K562 (cell line): ENCODE measurements around the gene NOL12. TPM values are rescaled to one million over a fixed set of nuclear protein-coding genes. Genes with fewer than 3 reads are reported as not detected.
A peak's percentile ranks its signal among the peaks of the same experiment; 100 is the strongest.

ENCODE experiments used
- ATAC-seq: fragments of 200-7000 bp; cut with Tn5 transposase; 3 replicates; pipeline ENCODE4 v1.9.1; 2020; ENCODE audit warnings: moderate library complexity
- BruUV-seq: library from RNA; stranded (reverse); fragments of 400-500 nt; replicated peaks from 2 replicates; lab custom pipeline; 2021; lab: Mats Ljungman, UMichigan
- CTCF ChIA-PET: fragments of 300-600 bp; formaldehyde crosslinking; extraction: SDS; loops from one replicate; lab custom pipeline; 2021; ENCODE audit warnings: low intra/inter-chr PET ratio; lab: Yijun Ruan, JAX
- POLR2A ChIA-PET: fragments of 300-600, 350-650 bp; sonication (Branson Sonifier 250); formaldehyde crosslinking; extraction: SDS; loops from one replicate; lab custom pipeline; 2021; ENCODE audit warnings: antibody characterized with exemption, inconsistent platforms; lab: Yijun Ruan, JAX
- DNase-seq, 4 experiments: peaks; one replicate each; pipeline versions ENCODE4 v3.0.0 to v3.0.0-alpha.2; 2011 to 2018; ENCODE audit warnings: low spot score in 3 of 4, mixed read lengths in 3 of 4; ENCODE audit errors: extremely low read depth in 1 of 4
- FAIRE-seq: peaks from 2 replicates; lab custom pipeline; 2011; peaks lifted over from hg19 to GRCh38; lab: Jason Lieb, UNC
- H2AFZ ChIP-seq: 2 replicates; pipeline ENCODE4 v1.6.0; 2011; ENCODE audit warnings: low read depth, low read length, control low read depth, inconsistent platforms
- H3K27ac ChIP-seq: fragments of 200-600 bp; 3 replicates; pipeline ENCODE4 v1.8.0; 2011; ENCODE audit warnings: low read depth, mild to moderate bottlenecking, control low read depth, inconsistent platforms, low read length, moderate library complexity, mixed read lengths; ENCODE audit errors: extremely low read depth
- H3K27me3 ChIP-seq, 2 experiments: fragments of 300-600 bp in 1 of 2; 2 replicates in 1 of 2; 3 replicates in 1 of 2; pipeline versions ENCODE4 v1.6.0 to v1.8.0; 2011; ENCODE audit warnings: inconsistent platforms in 2 of 2, low read length in 2 of 2, mild to moderate bottlenecking in 1 of 2, mixed read lengths in 1 of 2, moderate library complexity in 1 of 2; ENCODE audit not compliant: control insufficient read depth in 2 of 2, insufficient read depth in 2 of 2
- H3K36me3 ChIP-seq: fragments of 300-600 bp; 3 replicates; pipeline ENCODE4 v1.8.0; 2011; ENCODE audit warnings: mild to moderate bottlenecking, low read length, inconsistent platforms; ENCODE audit not compliant: control insufficient read depth, insufficient read depth
- H3K4me1 ChIP-seq, 2 experiments: fragments of 200-600 bp in 1 of 2; replicated peaks in 1 of 2; 2 replicates in 1 of 2; 3 replicates in 1 of 2; pipeline versions ENCODE4 v1.5.1 to v1.8.0; 2011; ENCODE audit warnings: inconsistent platforms in 2 of 2, low read length in 2 of 2, mild to moderate bottlenecking in 1 of 2, mixed read lengths in 1 of 2, moderate library complexity in 1 of 2; ENCODE audit not compliant: control insufficient read depth in 2 of 2, insufficient read depth in 2 of 2
- H3K4me2 ChIP-seq: 2 replicates; pipeline ENCODE4 v1.6.1; 2011; ENCODE audit warnings: low read length, control low read depth, inconsistent platforms, mixed read lengths; ENCODE audit not compliant: insufficient read depth
- H3K4me3 ChIP-seq: fragments of 200-600 bp; sonication (generic), shearing (Covaris generic); 2 replicates; pipeline ENCODE4 v1.5.1; 2016; ENCODE audit warnings: control low read depth, inconsistent platforms
- H3K79me2 ChIP-seq: fragments of 200-600 bp; 3 replicates; pipeline ENCODE4 v1.8.0; 2011; ENCODE audit warnings: low read length, inconsistent platforms; ENCODE audit not compliant: control insufficient read depth, insufficient read depth
- H3K9ac ChIP-seq, 2 experiments: 2 replicates each; pipeline versions ENCODE4 v1.6.0 to v1.6.1; 2011; ENCODE audit warnings: low read depth in 2 of 2, low read length in 2 of 2, control low read depth in 1 of 2, inconsistent platforms in 1 of 2, mild to moderate bottlenecking in 1 of 2, mixed read lengths in 1 of 2; ENCODE audit not compliant: insufficient read depth in 1 of 2
- H3K9me1 ChIP-seq: one replicate; pipeline ENCODE4 v1.6.0; 2011; ENCODE audit warnings: inconsistent platforms, mild to moderate bottlenecking, low read length, moderate library complexity; ENCODE audit not compliant: control insufficient read depth, insufficient read depth
- H3K9me3 ChIP-seq: replicated peaks from 2 replicates; pipeline ENCODE4 v1.5.1; 2011; ENCODE audit warnings: low read depth, low read length, inconsistent platforms; ENCODE audit not compliant: control insufficient read depth, insufficient read depth
- H4K20me1 ChIP-seq: replicated peaks from 2 replicates; pipeline ENCODE4 v1.6.1; 2011; ENCODE audit warnings: low read length, inconsistent platforms, mixed read lengths; ENCODE audit not compliant: control insufficient read depth, insufficient read depth
- COPS2 ChIP-seq: fragments of 450-650 bp; conservative IDR thresholded peaks from 2 replicates; pipeline ENCODE4 v1.6.1; 2016; ENCODE audit warnings: mild to moderate bottlenecking, moderate library complexity
- EWSR1 ChIP-seq: fragments of 450-650 bp; IDR thresholded peaks from 2 replicates; pipeline ENCODE4 v1.6.1; 2018; ENCODE audit warnings: borderline replicate concordance, mild to moderate bottlenecking, low read depth, moderate library complexity; ENCODE audit not compliant: partially characterized antibody
- FOXK2 ChIP-seq, 2 experiments: fragments of 450-650 bp; IDR thresholded peaks in 1 of 2; conservative IDR thresholded peaks in 1 of 2; 2 replicates each; pipeline ENCODE4 v1.6.1; 2016; ENCODE audit warnings: low read depth in 2 of 2, mild to moderate bottlenecking in 1 of 2
- GABPB1 ChIP-seq: sonication (generic); formaldehyde crosslinking; IDR thresholded peaks from 2 replicates; pipeline ENCODE4 v1.8.0; 2022; ENCODE audit warnings: mild to moderate bottlenecking, missing genetic modification reagents
- GATAD2A ChIP-seq: fragments of 450-650 bp; IDR thresholded peaks from 2 replicates; pipeline ENCODE4 v1.6.1; 2017
- KDM4B ChIP-seq, 2 experiments: fragments of 450-650 bp in 1 of 2; sonication (generic) in 1 of 2; IDR thresholded peaks; 2 replicates each; pipeline ENCODE4 v1.6.1; 2016 to 2017; ENCODE audit warnings: borderline replicate concordance in 2 of 2, antibody characterized with exemption in 1 of 2, low read depth in 1 of 2, mild to moderate bottlenecking in 1 of 2
- PTRF ChIP-seq: fragments of 450-650 bp; IDR thresholded peaks from 2 replicates; pipeline ENCODE4 v1.6.1; 2016; ENCODE audit warnings: mild to moderate bottlenecking, missing genetic modification characterization, missing compliant biosample characterization
- RBFOX2 ChIP-seq: fragments of 200-400 bp; formaldehyde crosslinking; IDR thresholded peaks from 2 replicates; pipeline ENCODE4 v1.6.1; 2017; ENCODE audit warnings: low read depth, mild to moderate bottlenecking, low read length, moderate library complexity
- SLC30A9 ChIP-seq: fragments of 250-450 bp; sonication (Bioruptor Pico); IDR thresholded peaks from 2 replicates; pipeline ENCODE4 v1.8.0; 2022; ENCODE audit warnings: mild to moderate bottlenecking, moderate library complexity
- SMAD4 ChIP-seq: fragments of 250-450 bp; sonication (Bioruptor Pico); conservative IDR thresholded peaks from 2 replicates; pipeline ENCODE4 v1.8.0; 2021; ENCODE audit warnings: inconsistent platforms, mild to moderate bottlenecking, moderate library complexity
- SPI1 ChIP-seq: IDR thresholded peaks from 2 replicates; pipeline ENCODE4 v1.6.1; 2011; ENCODE audit warnings: low read depth, low read length, control low read depth, borderline replicate concordance
- TCFL5 ChIP-seq: fragments of 250-450 bp; sonication (Bioruptor Pico); conservative IDR thresholded peaks from 2 replicates; pipeline ENCODE4 v1.6.1; 2021; ENCODE audit warnings: mild to moderate bottlenecking, moderate library complexity, matching md5 sums
- ZBTB8A ChIP-seq: fragments of 450-650 bp; IDR thresholded peaks from 2 replicates; pipeline ENCODE4 v1.6.1; 2018; ENCODE audit warnings: mild to moderate bottlenecking, moderate library complexity; ENCODE audit not compliant: partially characterized antibody
- ZNF431 ChIP-seq: sonication (generic); formaldehyde crosslinking; IDR thresholded peaks from 2 replicates; pipeline ENCODE4 v1.8.0; 2022; ENCODE audit warnings: mild to moderate bottlenecking, missing genetic modification reagents
- ZNF445 ChIP-seq: fragments of 250-450 bp; sonication (Bioruptor Pico); IDR thresholded peaks from 2 replicates; pipeline ENCODE4 v1.4.0; 2020; ENCODE audit warnings: low read depth, mild to moderate bottlenecking, moderate library complexity
- ZNF57 ChIP-seq: fragments of 450-650 bp; formaldehyde crosslinking; IDR thresholded peaks from 2 replicates; pipeline ENCODE4 v1.4.0; 2020; ENCODE audit warnings: mild to moderate bottlenecking, moderate library complexity
- ZNF699 ChIP-seq: fragments of 250-450 bp; sonication (Bioruptor Pico); IDR thresholded peaks from 2 replicates; pipeline ENCODE4 v1.8.0; 2021; ENCODE audit warnings: mild to moderate bottlenecking, moderate library complexity; ENCODE audit not compliant: insufficient replicate concordance
- whole genome bisulfite sequencing: fragments of 100-300 bp; shearing (Covaris generic); methylation state at CpG from one replicate; pipeline ENCODE4 v1.1.6; 2016; ENCODE audit warnings: low coverage, mixed read lengths; ENCODE audit not compliant: insufficient coverage; ENCODE audit errors: missing lambda C conversion rate; 5-methylcytosine and 5-hydroxymethylcytosine counted together
- in situ Hi-C: fragments of 300-500 bp; cut with MboI; formaldehyde crosslinking; loops from 4 replicates; pipeline ENCODE4 v1.15.0; 2018; ENCODE audit warnings: inconsistent platforms, mixed read lengths
- intact Hi-C: fragments of 100-400 bp; cut with micrococcal nuclease; formaldehyde crosslinking; loops from 2 replicates; pipeline ENCODE4 v1.14.2; 2022
- polyA plus RNA-seq, 8 experiments: library from polyadenylated mRNA; depleted of rRNA in 4 of 8; stranded (reverse) in 5 of 8; unstranded in 3 of 8; fragments of >200 nt; fragmentation: Nextera tagmentation in 2 of 8; fragmentation: Illumina TruSeq in 1 of 8; extraction: Ambion mirVana in 2 of 8; extraction: Trizol in 1 of 8; gene quantifications; 2 replicates each; pipeline versions ENCODE4 v1.2.1 to v1.2.3, GENCODE V29; 2011 to 2014; ENCODE audit warnings: inconsistent platforms in 1 of 8, missing spikeins in 1 of 8
- total RNA-seq, 7 experiments: library from RNA; depleted of rRNA in 6 of 7; stranded (reverse); fragments of >200 nt in 6 of 7; fragmentation: Illumina TruSeq in 2 of 7; extraction: Trizol in 2 of 7; gene quantifications; 2 replicates each; pipeline versions ENCODE4 v1.2.1 to v1.2.3, GENCODE V29; 2011 to 2021; ENCODE audit warnings: low replicate concordance in 1 of 7
- TF ChIP-seq, protein P1 (sequence below): fragments of 200-800 bp; sonication (Bioruptor generic); IDR thresholded peaks from 2 replicates; pipeline ENCODE4 v1.6.1; 2017; ENCODE audit warnings: missing genetic modification characterization, missing compliant biosample characterization

NOL12 gene
- total and polyA plus RNA-seq, 9 of the 15 experiments (the other 6 are each of a cell fraction or from before 2014, with no cell fraction given): 2.8 to 40.9 (median 28.5) TPM

DNA sequence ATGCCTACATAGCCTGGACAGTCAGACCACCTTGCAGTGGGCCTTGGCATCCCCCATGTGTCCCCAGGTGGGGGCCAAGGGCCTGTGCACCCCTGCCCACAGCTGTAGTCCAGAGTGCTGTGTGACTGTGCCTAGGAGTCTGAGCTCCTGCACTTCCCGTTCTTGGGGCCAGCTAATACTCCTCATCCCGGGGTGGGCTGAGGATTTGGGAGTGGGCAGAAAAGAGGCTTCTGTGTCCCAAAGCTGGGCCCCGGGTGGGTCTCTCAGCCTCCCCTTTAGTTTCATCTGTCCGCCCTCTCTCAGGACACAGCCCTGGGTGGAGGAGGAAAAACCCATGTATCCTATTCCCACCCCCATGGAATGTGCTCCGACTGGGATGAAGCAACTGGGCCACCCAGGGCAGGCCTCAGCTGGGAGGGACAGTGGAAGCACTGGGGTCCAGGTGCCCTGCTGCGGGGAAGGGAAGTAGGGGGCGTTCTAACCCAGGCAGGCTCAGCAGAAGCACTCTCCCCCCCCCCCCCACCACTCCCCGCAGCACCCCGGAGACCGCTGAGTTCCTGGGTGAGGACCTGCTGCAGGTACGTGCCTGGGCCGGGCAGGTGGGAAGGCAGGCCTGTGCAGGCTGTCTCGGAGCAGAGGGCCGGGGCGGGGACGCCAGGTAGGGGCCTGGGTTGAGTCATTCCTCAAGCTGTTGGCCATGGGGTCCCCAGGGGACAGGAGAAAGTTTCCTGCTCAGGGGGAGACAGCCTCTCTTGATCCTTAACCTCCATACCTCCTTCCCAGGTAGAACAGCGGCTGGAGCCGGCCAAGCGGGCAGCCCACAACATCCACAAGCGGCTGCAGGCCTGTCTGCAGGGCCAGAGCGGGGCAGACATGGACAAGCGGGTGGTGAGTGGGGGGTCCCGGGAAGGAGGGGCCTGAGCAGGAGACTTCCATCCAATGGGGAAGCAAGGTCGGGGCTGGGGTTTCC is 45.3 kb upstream of the NOL12 start (continued):
- TF ChIP-seq TCFL5 (CRISPR knock-in tag) (no peak), FOXK2 (conservative IDR thresholded peaks at IDR 0.05 in 1 of 2, IDR thresholded peaks at IDR 0.05 in 1 of 2; ENCODE audit: low read depth in 2 of 2) (no peak), RBFOX2 (peak; percentile 25), ZNF431 (CRISPR knock-in tag) (no peak), SPI1 (peak; percentile 52; the same call in 1 of the 2 replicates), KDM4B (IDR thresholded peaks at IDR 0.05; ENCODE audit: borderline replicate concordance in 2 of 2, low read depth in 1 of 2) (no peak), ZNF445 (no peak), GABPB1 (CRISPR knock-in tag) (no peak), COPS2 (no peak)

DNA sequence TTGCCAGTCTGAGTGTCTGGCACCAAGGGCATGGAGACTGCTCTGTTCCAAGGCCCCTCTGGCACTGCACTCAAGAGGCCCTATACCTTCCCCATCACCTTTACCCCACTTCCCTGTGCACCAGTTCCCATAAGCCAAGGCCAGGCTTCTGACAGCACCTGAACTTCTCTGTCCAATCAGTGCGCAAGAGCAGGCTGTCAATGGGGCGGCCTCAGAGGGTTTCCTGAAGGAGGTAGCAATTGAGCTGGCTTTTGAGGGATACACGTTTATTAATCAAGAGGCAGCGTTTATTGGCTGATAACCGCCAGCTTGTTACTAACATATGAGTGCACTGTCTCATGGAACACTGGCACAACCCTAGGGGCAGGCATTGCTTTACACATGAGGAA is 44.6 kb upstream of the NOL12 start:
- no TSS peak for BruUV-seq
- Histone ChIP-seq H3K27ac (no peak overlapping the region), H3K27me3 (no peaks in the 10 kb centered on the region), H4K20me1 (no peaks in the 10 kb centered on the region), H2AFZ (no peak overlapping the region), H3K36me3 (peaks cover 38% of the 10 kb centered on the region; the same call in 2 of the 3 replicates), H3K4me2 (no peak overlapping the region), H3K4me3 (no peak overlapping the region), H3K9ac (no peak overlapping the region), H3K9me1 (no peaks in the 10 kb centered on the region), H3K4me1 (peaks cover 12 to 61% of the 10 kb centered on the region in 2 experiments; a peak in 4 of 5 replicates), H3K9me3 (no peaks in the 10 kb centered on the region), H3K79me2 (peaks cover 11% of the 10 kb centered on the region)
- no peak for DNase-seq
- no peak for ATAC-seq
- intact Hi-C loops: no loop called here
- POLR2A ChIA-PET: interaction anchor here (0.6 to 3.0 kb wide), 4 partner anchors 10 to 85 kb away, joined by 3 to 14 read pairs (median 4); partner anchors contain the start of gene PDXP
- WGBS: 74% methylated on average over 4 of the region's 5 CpGs
- TF ChIP-seq SLC30A9: no peak
- TF ChIP-seq GATAD2A: no peak
- TF ChIP-seq, protein P1, sequence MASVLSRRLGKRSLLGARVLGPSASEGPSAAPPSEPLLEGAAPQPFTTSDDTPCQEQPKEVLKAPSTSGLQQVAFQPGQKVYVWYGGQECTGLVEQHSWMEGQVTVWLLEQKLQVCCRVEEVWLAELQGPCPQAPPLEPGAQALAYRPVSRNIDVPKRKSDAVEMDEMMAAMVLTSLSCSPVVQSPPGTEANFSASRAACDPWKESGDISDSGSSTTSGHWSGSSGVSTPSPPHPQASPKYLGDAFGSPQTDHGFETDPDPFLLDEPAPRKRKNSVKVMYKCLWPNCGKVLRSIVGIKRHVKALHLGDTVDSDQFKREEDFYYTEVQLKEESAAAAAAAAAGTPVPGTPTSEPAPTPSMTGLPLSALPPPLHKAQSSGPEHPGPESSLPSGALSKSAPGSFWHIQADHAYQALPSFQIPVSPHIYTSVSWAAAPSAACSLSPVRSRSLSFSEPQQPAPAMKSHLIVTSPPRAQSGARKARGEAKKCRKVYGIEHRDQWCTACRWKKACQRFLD (CRISPR knock-in tag): no peak
- no peak for TF ChIP-seq SMAD4
- TF ChIP-seq ZNF699 (CRISPR knock-in tag): no peak
- no peak for TF ChIP-seq PTRF (tag)
- TF ChIP-seq ZNF57 (CRISPR knock-in tag): no peak
- TF ChIP-seq ZBTB8A: no peak
- no peak for TF ChIP-seq EWSR1
- CTCF ChIA-PET: no interaction called here
- in situ Hi-C loops: no loop called here
- no peak for FAIRE-seq
